ENCODE data around the gene ELP5.
A peak's percentile ranks its signal among the peaks of the same experiment; 100 is the strongest.
"Not testable (repeated sequence)": the region's sequence is repeated elsewhere in the genome, so short reads cannot be mapped to it uniquely, and the experiment has no call there.

The ELP5 gene

DNA sequence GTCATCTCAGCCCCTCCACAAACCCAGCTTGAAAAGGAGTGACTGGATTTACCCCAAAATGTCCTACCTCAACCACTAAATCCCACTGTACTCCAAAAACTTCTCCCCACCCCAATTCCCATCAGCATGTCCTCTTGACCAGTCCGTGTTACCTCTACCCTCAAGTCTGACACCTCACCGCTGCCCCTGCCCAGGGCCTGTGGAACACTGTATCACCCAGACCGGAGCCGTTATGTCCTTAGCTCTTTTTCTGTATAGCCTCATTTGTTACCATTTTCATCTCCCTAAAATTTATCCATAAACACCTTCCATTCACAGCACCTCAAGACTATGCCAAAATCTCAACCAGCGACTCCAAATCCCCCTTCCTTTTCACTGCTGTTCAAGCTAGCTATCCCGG lies 15.2 kb upstream of the ELP5 start:
- DNase-seq (ENCODE audit: low spot score): no peak

- DNase-seq (ENCODE audit: low spot score): no peak
Measured at GRCh38 chr17:7237266-7237760, 14.7 kb upstream of the ELP5 start.

DNA sequence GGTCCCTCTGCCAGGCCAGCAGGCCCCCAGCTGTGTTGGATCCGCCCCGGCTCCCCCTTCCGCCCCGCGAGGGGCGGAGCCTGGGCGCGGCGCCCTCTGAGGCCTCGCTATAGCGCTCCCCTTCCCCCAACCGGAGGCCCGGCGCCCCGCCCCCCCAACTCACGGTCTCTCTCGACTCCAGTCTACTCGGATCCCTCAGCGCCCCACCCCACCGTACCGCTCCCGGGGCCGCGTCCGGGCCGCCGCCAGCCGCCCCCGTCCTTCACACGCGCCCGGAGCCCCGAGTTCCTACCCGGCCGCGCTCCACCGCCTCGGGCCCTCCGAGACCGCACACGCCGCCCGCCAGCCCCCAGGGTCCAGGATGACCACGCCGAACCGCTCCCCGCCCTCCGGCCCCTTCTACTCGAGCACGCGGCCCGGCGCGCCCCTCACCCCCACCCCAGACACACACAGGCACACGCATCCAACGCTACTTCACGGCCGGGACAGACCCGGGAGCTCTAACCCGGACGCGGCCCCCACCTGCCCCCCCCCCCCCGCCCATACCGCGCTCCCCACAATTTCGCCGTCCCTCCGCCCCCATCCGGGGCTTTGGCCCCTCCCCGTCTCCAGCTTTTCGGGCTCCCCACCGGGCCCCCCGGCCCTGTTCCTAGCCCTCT lies 14.1 kb upstream of the ELP5 start:
- peak; percentile 85 for DNase-seq (ENCODE audit: low spot score)

GRCh38 chr17:7238420-7239090 lies 13.5 kb upstream of the ELP5 start:
- no peak for DNase-seq (ENCODE audit: low spot score)

DNA sequence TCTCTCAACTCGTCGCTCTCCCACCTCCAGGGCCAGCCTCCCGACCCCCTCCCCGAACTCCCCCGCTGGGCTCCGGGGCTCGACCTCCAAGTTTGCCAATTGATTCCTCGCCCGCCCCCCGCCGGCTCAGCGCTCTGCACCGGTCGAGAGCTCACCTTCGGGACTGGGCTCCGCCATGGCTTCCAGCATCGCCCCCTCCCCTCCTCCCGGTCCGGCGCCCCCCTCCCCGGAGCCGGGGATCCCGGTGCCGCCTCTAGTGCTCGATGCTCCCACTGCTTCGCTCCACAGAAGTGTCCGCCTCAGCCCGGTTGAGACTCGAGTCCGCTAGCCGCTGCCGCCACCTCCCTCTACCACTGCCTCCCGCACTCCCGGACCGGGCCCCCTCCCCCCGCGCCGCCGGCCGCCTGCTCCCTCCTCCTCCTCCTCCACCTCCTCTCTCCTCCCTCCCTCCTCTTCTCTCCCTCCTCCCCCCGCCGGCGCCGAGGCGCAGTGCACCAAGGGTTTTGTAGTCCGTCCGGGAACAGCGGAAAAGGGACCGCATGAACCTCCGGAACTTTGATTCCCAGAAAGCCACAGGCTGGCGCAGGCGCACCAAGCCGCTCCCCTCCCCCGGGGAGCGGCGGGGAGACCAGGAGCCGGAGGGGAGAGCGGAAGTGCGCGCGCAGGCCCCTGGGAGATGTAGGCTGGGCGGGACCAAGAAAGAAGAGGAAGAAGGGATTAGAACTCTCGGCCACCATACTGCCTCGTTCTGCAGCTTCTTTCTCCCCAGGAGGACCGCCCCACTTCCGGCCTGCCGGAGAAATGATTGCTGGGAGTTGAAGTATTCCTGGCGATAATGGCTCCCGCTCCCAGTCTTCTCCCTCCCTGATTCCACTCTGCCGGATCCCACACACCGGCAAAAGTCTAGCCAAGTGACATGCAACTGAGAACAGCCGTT lies 12.7 kb upstream of the ELP5 start, which contains the start of gene PHF23:
Gene PHF23 (minus strand): TSS at position 367 of the 937 bp plus-strand sequence. CDS start 178 bp downstream, at position 189.
- peak; percentile 99 for DNase-seq (ENCODE audit: low spot score)

GRCh38 chr17:7240375-7240774 lies 11.6 kb upstream of the ELP5 start:
- no peak for DNase-seq (ENCODE audit: low spot score)

GRCh38 chr17:7241090-7241733 lies 10.8 kb upstream of the ELP5 start:
- no peak for DNase-seq (ENCODE audit: low spot score)

DNA sequence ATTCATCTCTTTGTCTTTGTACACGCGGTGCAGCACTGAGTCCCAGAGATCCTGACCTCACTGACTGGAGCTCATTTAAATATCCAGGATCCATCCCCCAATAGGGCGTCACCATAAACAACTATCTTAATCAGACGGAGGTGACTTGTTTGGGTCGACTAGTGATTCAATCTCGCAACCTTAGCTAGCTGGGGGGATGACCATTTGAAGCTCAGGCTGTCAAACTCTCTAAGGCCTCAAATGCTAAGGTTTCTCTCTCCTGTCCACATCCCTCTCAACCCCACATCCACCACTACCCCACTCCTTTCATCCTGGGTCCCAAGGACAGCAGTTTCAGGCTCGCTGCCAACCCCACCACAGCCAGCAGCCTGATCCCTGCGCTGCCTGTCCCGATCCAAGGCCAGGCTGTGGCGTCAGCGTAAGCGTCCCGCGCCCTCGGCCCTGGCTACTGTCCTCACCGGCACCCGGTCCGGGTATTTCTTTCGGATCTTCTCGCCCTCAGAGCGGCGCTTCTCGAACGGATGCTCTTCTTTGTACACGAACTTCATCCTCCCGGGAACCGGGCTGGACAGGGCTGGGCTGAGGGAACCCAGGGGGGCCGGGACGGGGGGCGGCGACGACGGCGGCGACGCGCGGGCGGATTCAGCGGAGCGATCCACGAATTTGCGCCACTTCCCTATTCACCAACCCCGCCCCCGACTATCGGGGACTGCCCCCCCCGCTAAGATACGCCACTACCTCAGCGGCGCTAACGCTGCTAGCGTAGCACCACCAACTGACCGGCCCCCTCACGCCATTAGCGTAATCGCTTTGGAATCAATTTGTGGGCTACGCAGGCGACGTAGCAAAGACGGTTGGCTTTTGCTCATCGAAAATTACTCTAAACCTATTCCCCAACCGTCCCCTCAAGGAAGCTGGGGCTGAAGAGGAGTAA lies 10.0 kb upstream of the ELP5 start, which contains the start of gene GABARAP:
Gene GABARAP (minus strand): TSS at position 667 of the 934 bp plus-strand sequence. CDS start 119 bp downstream, at position 548.
- peak; percentile 92 for DNase-seq (ENCODE audit: low spot score)

- peak; percentile 89 for DNase-seq (ENCODE audit: low spot score)
Measured at GRCh38 chr17:7242717-7243452, 9.1 kb upstream of the ELP5 start.

DNA sequence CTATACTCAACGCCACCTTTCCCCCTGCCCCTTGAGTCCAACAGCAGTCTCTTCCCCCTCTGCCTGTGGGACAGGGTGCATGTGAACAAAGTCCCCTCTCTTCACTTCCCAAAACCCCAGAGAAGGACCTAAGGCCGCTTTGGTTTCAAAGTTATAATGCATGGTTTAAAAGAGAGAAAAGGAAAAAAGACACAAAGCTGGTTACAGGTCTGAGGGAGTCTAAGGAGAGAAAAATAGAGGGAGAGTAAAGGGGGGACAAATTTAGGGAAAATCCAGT lies 8.6 kb upstream of the ELP5 start:
- no peak for DNase-seq (ENCODE audit: low spot score)

GRCh38 chr17:7243838-7244237 lies 8.2 kb upstream of the ELP5 start:
- not testable (repeated sequence) for DNase-seq (ENCODE audit: low spot score)

- DNase-seq (ENCODE audit: low spot score): no peak
Measured at GRCh38 chr17:7246779-7247178, 5.2 kb upstream of the ELP5 start.

DNA sequence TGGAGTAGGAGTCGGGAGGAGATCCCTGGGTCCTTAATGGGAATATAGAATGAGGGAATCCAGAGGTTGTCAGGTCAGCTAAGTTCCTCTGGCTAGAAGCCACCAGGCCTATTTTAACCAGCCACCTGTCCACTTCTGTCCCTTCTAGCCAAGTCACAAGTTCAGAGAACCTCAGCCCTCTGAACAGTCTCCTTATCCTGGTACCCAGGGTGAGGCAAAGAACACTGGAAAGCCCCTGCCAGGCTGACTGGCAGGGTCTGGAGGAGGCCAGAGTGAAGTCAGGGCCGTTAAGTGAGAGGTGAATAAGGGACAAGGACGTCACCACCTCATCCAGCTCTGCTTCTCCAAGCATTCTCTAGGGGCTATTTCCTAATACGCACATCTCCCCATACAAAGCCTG lies 3.2 kb upstream of the ELP5 start:
- DNase-seq (ENCODE audit: low spot score): no peak

DNA sequence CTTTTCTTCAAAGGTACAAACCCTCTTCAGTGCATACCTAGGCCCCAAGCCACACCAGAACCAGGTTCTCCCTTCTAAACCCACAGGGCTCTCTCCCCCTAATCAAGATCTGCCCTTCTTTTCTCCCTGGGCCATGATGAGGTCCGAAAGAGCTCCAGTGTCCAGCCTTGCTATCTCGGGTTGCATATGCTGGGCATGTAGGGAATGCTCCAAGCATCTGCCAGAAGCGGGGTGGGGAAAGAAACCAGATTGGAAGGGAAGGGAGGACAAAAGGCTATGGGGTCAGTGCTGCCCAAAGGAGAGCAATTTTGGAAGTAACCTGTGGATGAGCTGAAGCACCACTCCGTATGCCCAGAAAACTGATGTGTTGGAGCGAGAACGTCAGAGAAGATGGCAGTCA lies 2.8 kb upstream of the ELP5 start:
- no peak for DNase-seq (ENCODE audit: low spot score)

- no peak for DNase-seq (ENCODE audit: low spot score)
Measured at GRCh38 chr17:7249830-7250229, 2.2 kb upstream of the ELP5 start.

DNA sequence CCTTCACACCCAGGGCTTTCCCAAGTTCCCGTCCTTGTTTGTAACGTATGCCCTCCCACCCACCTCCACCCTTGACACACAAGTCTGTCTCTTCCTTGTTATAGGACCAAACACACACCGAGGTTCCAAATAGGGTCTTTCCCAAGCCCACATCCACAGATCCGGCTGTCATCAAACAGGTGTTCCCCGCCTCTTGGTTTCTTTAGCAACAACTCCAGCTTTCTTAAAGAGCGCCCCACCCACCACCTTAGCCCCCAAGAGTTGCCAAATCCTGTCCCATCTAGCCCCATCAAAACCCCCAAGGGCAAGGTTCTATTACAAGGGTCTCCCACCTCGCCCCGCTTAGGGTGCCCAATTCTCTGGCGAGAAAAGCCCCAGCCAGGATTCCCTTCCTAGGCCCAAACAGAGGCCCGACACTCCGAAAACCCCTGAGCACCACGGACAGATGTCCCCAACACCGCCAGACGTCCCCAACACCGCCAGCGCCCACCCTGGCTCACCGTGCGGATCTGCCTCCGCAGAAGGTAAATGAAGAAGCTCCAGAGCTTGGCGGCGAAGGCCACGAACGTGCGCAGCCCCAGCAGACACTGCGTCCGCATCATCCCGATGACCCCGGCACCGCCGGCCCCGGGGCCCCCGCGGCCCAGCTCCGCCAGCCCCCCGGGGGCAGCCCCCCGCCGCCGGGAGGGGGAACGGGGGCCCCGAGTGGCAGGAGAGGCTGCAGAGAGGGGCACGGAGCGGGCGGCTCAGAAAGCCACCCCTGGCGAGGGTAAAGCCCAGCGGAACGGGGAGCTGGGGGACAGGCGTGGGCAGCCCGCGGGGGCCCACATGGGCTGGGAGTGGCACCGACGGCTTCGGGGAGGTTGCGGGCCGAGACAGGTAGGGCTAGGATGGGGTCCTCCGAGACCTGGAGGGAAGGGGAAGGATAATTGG lies 1.1 kb upstream of the ELP5 start:
- DNase-seq (ENCODE audit: low spot score): no peak

- DNase-seq (ENCODE audit: low spot score): peak; percentile 100
Measured at GRCh38 chr17:7251661-7252175, 297 bp upstream of the ELP5 start, which contains the start of gene CTDNEP1. Gene CTDNEP1, minus strand, starts transcription at chr17:7251734. Its CDS starts 438 bp downstream, at chr17:7251296.

DNA sequence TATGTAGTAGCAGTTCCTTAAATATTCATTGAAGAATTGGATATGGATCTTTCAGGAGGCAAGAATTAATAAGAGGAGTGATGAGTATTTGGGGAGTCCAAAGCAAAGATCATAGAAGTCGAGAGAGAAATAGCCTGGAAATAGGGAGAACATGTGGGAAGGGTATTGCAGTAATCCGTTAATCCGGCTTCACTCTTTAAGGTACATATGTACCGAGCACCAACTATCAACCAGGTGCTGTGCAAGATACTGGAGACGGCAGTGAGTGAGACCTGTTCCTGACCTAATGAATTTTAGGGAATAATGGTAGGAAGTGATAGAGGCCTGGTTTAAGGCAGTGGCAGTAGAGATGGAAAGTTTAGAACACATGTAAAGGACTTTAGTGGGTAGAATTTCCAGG lies 1.1 kb downstream of the ELP5 start:
- DNase-seq (ENCODE audit: low spot score): no peak

DNA sequence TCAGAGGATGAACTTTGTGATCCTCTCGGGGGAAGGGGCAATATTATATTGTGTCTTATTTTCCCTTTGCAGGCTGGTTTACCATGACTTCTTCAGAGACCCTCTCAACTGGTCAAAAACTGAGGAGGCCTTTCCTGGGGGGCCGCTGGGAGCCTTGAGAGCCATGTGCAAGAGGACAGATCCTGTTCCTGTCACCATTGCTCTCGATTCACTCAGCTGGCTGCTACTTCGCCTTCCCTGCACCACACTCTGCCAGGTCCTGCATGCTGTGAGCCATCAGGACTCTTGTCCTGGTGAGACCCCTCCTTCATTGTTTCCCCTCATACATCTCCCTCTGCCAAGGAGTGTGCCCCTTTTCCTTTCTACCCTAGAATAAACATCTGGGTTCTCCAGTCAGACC lies 2.5 kb downstream of the ELP5 start:
- DNase-seq (ENCODE audit: low spot score): no peak
